ENCODE results near the gene RBM7.

DNA sequence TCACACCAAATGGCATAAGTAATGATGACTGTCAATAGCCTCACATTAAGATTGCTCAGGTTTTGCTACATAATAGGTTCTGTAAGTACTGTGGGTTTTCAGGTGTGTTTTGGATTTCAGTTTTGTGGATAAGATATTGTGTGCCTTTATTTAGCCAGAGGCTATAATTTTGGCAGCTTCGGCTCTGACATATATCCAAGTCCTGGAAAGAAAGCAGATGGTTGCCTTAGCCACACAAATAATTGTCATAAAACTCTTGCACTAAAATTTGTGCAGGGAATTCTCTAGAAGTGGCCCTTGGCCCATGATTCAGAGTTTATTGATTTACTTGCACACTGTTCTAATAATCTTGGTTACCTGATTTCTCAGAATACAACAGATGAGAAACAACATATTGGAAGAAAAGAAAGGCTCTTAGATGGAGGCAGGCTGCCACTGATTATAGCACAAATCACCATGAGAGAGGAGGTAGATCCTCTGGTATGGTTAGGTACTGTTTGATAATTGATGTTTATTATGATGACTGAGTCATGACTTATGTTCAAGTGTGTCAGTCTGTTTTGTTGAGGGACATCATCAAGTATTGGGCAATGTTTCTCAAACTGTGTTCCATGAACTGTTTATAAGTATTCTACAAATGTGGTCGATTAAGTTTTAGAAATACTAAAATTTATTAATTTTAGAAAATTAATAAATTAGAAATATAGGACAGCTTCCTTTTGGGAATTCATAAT is 48.5 kb downstream of the RBM7 start:
- no peak for TF ChIP-seq CTCF (IDR thresholded peaks at IDR 0.05)
- no peak for TF ChIP-seq POLR2A (IDR thresholded peaks at IDR 0.05)
